Ascending aorta (tissue), 2 donors: ENCODE results near the gene HMGA1. TPM values are rescaled to one million over a fixed set of nuclear protein-coding genes. Genes with fewer than 3 reads are reported as not detected.
A peak's percentile ranks its signal among the peaks of the same experiment; 100 is the strongest.

Experiments
- DNase-seq, 2 donors: peaks; one replicate each; pipeline ENCODE4 v3.0.0-alpha.2; 2019; ENCODE audit warnings: low spot score in 2 of 2
- H3K27ac ChIP-seq, 2 donors: fragments of 200-600 bp; sonication (generic); one replicate each; pipeline ENCODE4 v1.5.1; 2016 to 2017; ENCODE audit warnings: mild to moderate bottlenecking in 1 of 2
- H3K27me3 ChIP-seq: fragments of 200-600 bp; sonication (generic); one replicate; pipeline ENCODE4 v1.5.1; 2017
- H3K36me3 ChIP-seq, 2 donors: fragments of 200-600 bp; sonication (generic); one replicate each; pipeline ENCODE4 v1.5.1; 2016
- H3K4me1 ChIP-seq, 2 donors: fragments of 200-600 bp; sonication (generic); one replicate each; pipeline ENCODE4 v1.5.1; 2016 to 2017; ENCODE audit warnings: mild to moderate bottlenecking in 1 of 2
- H3K4me3 ChIP-seq, 2 donors: fragments of 200-600 bp; sonication (generic); one replicate each; pipeline ENCODE4 v1.5.1; 2016 to 2017; ENCODE audit warnings: mild to moderate bottlenecking in 1 of 2
- H3K9me3 ChIP-seq, 2 donors: fragments of 200-600 bp; sonication (generic); one replicate each; pipeline ENCODE4 v1.5.1; 2016
- intact Hi-C: fragments of 100-400 bp; cut with DNase I; formaldehyde crosslinking; loops from one replicate; pipeline ENCODE4 v1.15.1; 2023
- total RNA-seq: library from RNA; depleted of rRNA; stranded (reverse); fragments of >200 nt; gene quantifications from one replicate; pipeline ENCODE4 v1.1.0, GENCODE V29; 2016
- TF ChIP-seq, protein P1 (sequence below), 3 experiments: fragments of 200-600 bp in 2 of 3; fragments of 450-650 bp in 1 of 3; sonication (generic) in 2 of 3; IDR thresholded peaks; one replicate each; pipeline ENCODE4 v1.5.1; 2016 to 2019; ENCODE audit warnings: antibody characterized with exemption in 3 of 3, mild to moderate bottlenecking in 1 of 3, moderate library complexity in 1 of 3

The HMGA1 gene
- total RNA-seq, 1 donor from 2014 or later, result 21.4 TPM

DNA sequence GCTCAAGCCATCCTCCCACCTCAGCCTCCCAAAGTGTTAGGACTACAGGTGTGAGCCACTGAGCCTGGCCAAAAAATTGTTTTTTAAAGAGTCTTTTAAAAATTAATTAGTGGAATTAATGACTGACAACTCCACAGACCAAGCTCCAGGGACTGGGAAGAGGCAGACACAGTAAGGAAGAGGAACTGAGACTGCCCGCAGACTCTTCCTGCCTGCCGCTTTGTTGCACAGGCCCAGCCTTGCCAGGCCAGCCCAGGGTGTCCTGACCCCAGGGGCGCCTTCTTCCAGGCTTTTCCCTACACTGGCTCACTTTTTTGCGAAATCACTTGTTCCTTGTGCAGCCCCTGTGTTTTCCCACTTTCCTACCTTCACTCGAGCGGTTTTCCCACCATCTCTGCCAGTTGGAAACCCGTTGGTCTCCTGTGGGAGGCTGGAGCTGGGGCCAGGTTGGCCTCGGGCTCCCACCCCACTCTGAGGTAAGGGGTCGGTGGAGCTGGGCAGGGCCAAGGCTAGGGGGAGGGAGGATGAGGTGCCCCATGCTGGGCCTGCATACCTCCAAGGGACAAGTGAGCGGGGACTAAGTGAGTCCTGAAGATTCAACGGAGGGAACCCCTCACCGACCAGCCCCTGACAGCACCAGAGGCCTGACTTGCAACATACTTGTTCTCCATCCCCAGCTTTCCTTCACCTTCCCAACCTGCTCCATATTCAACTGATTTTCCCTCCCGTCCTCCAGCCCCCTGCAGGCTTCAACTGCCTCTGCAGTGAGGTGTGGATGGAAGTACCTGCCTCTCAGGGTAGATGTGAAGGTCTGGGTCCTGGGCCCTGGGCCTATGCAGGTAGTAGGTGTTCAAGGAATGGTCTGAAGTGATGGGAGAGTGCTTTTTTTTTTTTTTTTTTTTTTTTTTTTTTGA lies 35.6 kb downstream of the HMGA1 start:
- TF ChIP-seq, protein P1, sequence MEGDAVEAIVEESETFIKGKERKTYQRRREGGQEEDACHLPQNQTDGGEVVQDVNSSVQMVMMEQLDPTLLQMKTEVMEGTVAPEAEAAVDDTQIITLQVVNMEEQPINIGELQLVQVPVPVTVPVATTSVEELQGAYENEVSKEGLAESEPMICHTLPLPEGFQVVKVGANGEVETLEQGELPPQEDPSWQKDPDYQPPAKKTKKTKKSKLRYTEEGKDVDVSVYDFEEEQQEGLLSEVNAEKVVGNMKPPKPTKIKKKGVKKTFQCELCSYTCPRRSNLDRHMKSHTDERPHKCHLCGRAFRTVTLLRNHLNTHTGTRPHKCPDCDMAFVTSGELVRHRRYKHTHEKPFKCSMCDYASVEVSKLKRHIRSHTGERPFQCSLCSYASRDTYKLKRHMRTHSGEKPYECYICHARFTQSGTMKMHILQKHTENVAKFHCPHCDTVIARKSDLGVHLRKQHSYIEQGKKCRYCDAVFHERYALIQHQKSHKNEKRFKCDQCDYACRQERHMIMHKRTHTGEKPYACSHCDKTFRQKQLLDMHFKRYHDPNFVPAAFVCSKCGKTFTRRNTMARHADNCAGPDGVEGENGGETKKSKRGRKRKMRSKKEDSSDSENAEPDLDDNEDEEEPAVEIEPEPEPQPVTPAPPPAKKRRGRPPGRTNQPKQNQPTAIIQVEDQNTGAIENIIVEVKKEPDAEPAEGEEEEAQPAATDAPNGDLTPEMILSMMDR (IDR thresholded peaks at IDR 0.05), result no peak
- DNase-seq, result peak in 1 of 2 donors; percentile 63
- H3K27me3 ChIP-seq, result no peaks in the 10 kb centered on the region
- H3K9me3 ChIP-seq, result no peaks in the 10 kb centered on the region
- no peaks in the 10 kb centered on the region for H3K4me1 ChIP-seq
- intact Hi-C loops, result no loop called here
- H3K27ac ChIP-seq, result no peak overlapping the region
- no peak overlapping the region for H3K4me3 ChIP-seq
- no peaks in the 10 kb centered on the region for H3K36me3 ChIP-seq

DNA sequence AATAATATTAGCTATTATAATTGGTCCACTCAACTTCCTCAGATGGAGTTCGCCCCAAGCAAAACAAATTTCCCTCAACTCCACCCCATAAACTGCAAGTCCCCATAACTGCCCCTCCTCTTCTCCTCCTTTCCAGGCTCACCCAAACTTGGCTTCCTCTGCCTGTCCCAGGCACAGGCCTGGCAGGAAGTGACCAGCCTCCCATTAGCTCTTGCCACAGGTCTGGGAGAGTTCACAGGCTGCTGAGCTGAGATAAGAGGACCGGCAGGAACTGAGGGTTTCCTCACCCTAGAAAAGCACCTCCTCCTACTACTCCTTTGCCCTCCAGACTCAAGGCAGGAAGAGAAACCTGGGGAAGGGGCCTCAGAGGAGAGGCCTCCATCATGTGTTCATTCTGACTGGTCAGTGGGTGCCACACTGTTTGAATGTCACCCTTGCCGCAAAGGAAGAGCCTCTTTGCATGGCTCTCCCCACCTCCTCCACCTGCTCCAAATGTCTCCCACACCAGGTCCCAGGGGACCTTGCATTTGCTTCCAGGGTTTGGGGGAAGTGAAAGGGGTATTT lies 36.7 kb downstream of the HMGA1 start:
- Histone ChIP-seq H3K9me3 (no peaks in the 10 kb centered on the region), H3K36me3 (no peaks in the 10 kb centered on the region), H3K4me3 (no peak overlapping the region), H3K27ac (no peak overlapping the region), H3K27me3 (no peaks in the 10 kb centered on the region), H3K4me1 (no peaks in the 10 kb centered on the region)
- intact Hi-C loops, result no loop called here
- DNase-seq, result peak; percentile 23 to 67
- TF ChIP-seq, protein P1 (IDR thresholded peaks at IDR 0.05), result no peak

GRCh38 chr6:34274129-34274528 lies 37.5 kb downstream of the HMGA1 start:
- intact Hi-C loops, result no loop called here
- no peaks in the 10 kb centered on the region for H3K9me3 ChIP-seq
- H3K36me3 ChIP-seq, result peaks cover 0 to 4% of the 10 kb centered on the region in 2 donors
- H3K4me1 ChIP-seq, result no peaks in the 10 kb centered on the region
- DNase-seq, result no peak
- no peak overlapping the region for H3K4me3 ChIP-seq
- no peaks in the 10 kb centered on the region for H3K27me3 ChIP-seq
- no peak overlapping the region for H3K27ac ChIP-seq
- TF ChIP-seq, protein P1 (IDR thresholded peaks at IDR 0.05), result no peak

DNA sequence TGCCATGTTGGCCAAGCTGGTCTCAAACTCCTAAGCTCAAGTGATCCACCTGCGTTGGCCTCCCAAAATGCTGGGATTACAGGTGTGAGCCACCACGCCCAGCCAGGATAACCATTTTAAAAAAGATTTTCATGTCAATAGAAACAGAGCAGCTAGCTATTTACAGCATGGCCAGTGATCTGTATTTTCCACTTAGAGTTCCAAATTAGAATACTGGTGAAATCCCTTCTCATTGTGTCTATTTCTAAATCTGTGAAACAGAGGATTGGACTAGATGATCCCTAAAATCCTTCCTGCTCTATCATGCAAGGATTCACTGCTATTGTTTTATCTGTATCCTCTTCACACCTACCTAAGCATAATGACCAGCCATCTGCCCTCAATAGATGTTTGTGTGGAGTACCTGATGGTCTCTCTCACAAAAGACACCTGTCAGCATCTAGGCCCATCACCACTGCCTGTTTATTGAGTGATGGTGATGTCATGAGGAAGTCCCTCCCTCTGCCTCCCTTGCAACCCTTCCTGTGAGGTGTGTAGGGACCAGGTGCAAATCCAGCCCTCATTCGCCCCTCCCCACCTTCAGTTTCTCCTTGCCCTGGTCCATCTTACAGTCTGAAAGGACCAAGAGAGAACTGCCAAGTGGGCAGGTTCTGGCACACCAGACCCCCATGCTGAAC lies 38.6 kb downstream of the HMGA1 start:
- H3K9me3 ChIP-seq, result no peaks in the 10 kb centered on the region
- intact Hi-C loops, result no loop called here
- H3K27me3 ChIP-seq, result no peaks in the 10 kb centered on the region
- H3K36me3 ChIP-seq, result peaks cover 0 to 4% of the 10 kb centered on the region in 2 donors
- H3K4me3 ChIP-seq, result no peak overlapping the region
- no peaks in the 10 kb centered on the region for H3K4me1 ChIP-seq
- DNase-seq, result no peak
- TF ChIP-seq, protein P1 (IDR thresholded peaks at IDR 0.05), result no peak
- no peak overlapping the region for H3K27ac ChIP-seq

GRCh38 chr6:34276191-34276590 lies 39.5 kb downstream of the HMGA1 start:
- TF ChIP-seq, protein P1 (IDR thresholded peaks at IDR 0.05), result no peak
- Histone ChIP-seq H3K4me3 (no peak overlapping the region), H3K27ac (no peak overlapping the region), H3K9me3 (no peaks in the 10 kb centered on the region), H3K27me3 (no peaks in the 10 kb centered on the region), H3K4me1 (no peaks in the 10 kb centered on the region), H3K36me3 (peaks cover 0 to 4% of the 10 kb centered on the region in 2 donors)
- peak in 1 of 2 donors; percentile 19 for DNase-seq
- intact Hi-C loops, result no loop called here
